Measurements from ENCODE around the gene ADAMTS6.

The ADAMTS6 gene

DNA sequence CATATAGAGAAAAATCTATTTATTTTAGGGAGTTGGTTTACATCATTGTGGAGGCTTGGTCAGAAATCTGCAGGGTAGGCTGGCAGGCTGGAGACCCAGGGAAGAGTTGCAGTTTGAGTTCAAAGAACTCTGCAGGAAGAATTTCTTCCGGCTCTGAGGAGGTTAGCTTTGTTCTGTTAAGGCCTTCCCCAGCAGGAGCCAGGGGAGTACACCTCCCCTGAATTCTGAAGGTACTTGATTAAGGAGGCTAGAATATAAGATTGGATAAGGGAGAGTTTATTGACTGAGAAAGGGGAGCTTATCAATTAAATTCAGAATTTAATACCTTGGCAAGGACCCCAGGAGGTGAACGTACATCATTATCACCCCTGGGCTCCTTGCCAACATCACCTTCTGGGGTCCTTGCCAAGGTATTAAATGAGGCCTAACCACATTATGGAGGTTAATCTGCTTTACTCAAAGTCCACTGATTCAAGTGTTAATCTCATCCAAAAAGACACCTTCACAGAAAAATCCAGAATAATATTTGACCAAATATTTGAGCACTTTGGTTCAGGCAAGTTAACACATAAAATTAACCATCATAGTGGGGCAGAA is 361.3 kb downstream of the ADAMTS6 start:
- H3K4me3 Mint-ChIP-seq, result no peak overlapping the region
- no peaks in the 10 kb centered on the region for H3K9me3 Mint-ChIP-seq
- H3K27ac Mint-ChIP-seq, result no peak overlapping the region
- no peak for DNase-seq
- ATAC-seq (replicated peaks), result no peak
- no peaks in the 10 kb centered on the region for H3K36me3 Mint-ChIP-seq (ENCODE audit: insufficient read depth)
- H3K27me3 Mint-ChIP-seq, result peaks cover 0 to 6% of the 10 kb centered on the region in 2 donors
- H3K4me1 Mint-ChIP-seq (ENCODE audit: low read depth in 2 of 2), result no peaks in the 10 kb centered on the region

DNA sequence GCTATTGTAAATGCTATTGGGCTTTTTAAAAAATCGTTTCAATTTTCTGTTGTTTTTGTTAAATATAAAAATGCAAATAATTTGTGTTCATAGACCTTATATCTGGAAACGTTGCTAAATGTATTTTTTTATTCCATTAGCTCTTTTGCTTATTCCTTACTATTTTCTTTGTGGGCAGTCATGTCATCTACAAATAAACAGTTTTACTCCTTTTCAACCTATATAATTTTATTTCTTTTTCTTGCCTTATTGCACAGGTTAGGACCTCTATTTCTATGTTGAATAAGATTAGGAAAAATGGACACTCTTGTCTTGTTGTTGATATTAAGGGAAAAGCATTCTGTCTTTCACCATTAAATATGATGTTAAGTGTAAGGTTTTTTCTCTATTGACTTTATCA is 364.2 kb downstream of the ADAMTS6 start:
- no peak for ATAC-seq (replicated peaks)
- peaks cover 0 to 6% of the 10 kb centered on the region in 2 donors for H3K27me3 Mint-ChIP-seq
- H3K9me3 Mint-ChIP-seq, result no peaks in the 10 kb centered on the region
- no peaks in the 10 kb centered on the region for H3K36me3 Mint-ChIP-seq (ENCODE audit: insufficient read depth)
- no peak overlapping the region for H3K27ac Mint-ChIP-seq
- no peak for DNase-seq
- H3K4me1 Mint-ChIP-seq (ENCODE audit: low read depth in 2 of 2), result no peaks in the 10 kb centered on the region
- H3K4me3 Mint-ChIP-seq, result no peak overlapping the region

DNA sequence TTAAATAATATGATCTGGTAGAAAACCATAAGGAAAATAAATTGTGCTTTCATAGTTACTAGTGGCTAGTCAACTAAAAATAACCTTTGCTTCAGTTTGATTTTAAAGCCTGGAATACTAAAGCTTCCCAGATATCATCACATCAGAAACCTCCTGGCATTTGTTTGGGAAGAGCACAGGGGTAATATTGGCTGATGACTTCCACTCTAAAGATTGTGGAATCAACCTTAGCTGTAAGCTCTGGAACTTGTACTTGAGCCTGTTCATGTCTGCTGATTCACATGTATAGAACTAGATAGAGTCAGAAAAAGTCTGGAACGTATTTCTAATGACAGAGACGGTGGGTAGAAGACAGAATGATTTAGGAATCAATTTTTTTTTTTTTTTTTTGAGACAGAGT is 367.9 kb downstream of the ADAMTS6 start:
- Mint-ChIP-seq H3K4me3 (no peak overlapping the region), H3K36me3 (ENCODE audit: insufficient read depth) (no peaks in the 10 kb centered on the region), H3K4me1 (ENCODE audit: low read depth in 2 of 2) (no peaks in the 10 kb centered on the region), H3K27ac (no peak overlapping the region), H3K27me3 (peaks cover 10 to 14% of the 10 kb centered on the region in 2 donors), H3K9me3 (no peaks in the 10 kb centered on the region)
- DNase-seq (no peak), ATAC-seq (replicated peaks) (no peak)

DNA sequence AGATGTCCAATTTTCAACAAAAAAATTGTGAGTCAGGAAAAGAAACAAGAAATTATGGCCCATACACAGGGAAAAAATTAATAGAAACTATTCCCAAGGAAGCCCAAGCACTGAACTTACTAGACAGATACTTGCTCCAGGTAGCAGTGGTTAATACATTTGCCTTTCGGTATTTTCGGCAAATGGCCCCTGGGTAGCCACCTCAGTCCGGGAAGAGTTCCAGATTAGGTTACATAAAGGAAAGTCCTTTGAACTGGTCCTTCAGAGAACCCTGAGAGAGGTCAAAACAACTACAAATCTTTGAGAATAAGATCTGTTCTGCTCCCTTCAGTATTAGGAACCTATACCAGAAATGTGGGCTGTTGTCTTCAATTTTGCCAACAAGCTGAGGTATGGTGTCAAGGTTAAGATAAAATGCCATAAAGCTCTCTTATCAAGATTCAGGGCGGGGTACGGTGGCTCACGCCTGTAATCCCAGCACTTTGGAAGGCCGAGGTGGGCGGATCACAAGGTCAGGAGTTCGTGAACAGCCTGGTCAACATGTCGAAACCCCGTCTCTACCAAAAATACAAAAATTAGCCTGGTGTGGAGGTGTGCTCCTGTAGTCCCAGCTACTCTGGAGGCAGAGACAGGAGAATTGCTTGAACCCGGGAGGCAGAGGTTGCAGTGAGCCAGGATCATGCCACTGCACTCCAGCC is 369.6 kb downstream of the ADAMTS6 start:
- Mint-ChIP-seq H3K4me1 (ENCODE audit: low read depth in 2 of 2) (no peaks in the 10 kb centered on the region), H3K9me3 (peaks cover 0 to 2% of the 10 kb centered on the region in 2 donors), H3K27ac (no peak overlapping the region), H3K27me3 (peaks cover 8 to 10% of the 10 kb centered on the region in 2 donors), H3K4me3 (no peak overlapping the region), H3K36me3 (ENCODE audit: insufficient read depth) (no peaks in the 10 kb centered on the region)
- DNase-seq (no peak), ATAC-seq (replicated peaks) (no peak)

DNA sequence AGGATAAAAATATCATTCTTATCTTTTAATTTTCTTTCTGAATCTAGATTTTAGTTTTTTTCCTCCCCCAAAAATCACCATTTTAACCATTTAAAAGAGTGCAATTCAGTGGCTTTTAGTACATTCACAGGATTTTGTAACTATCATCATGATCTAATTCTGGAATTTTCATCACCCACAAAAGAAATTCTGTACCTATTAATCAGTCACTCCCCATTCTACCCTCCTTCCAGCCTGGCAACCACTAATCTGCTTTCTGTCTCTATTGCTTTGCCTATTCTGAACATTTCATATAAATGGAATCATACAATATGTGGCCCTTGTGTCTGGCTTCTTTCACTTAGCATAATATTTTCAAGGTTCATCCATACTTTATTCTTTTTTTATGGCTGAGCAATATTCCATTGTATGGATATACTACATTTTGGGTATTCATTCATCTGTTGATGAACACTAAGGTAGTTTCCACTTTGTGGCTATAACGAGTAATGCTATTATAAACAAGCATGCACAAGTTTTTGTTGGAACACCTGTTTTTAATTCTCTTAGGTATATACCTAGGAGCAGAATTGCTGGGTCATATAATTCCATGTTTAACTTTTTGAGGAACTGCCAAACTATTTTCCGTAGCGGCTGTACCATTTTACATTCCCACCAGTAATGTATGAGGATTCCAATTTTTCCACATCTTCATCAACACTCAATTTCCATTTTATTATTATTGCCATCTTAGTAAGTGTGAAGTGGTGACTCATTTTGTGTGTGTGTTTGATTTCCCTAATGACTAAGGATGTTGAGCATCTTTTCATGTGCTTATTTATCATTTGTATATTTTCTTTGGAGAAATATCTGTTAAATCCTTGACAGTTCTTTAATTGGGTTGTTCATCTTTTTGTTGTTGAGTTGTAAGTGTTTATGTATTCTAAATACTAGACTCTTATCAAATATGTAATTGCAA is 372.7 kb downstream of the ADAMTS6 start:
- H3K4me3 Mint-ChIP-seq, result no peak overlapping the region
- no peak overlapping the region for H3K27ac Mint-ChIP-seq
- ATAC-seq (replicated peaks), result no peak
- H3K27me3 Mint-ChIP-seq, result peaks cover 8 to 10% of the 10 kb centered on the region in 2 donors
- no peaks in the 10 kb centered on the region for H3K36me3 Mint-ChIP-seq (ENCODE audit: insufficient read depth)
- peaks cover 9 to 13% of the 10 kb centered on the region in 2 donors for H3K4me1 Mint-ChIP-seq (ENCODE audit: low read depth in 2 of 2)
- DNase-seq, result no peak
- H3K9me3 Mint-ChIP-seq, result peaks cover 0 to 2% of the 10 kb centered on the region in 2 donors

DNA sequence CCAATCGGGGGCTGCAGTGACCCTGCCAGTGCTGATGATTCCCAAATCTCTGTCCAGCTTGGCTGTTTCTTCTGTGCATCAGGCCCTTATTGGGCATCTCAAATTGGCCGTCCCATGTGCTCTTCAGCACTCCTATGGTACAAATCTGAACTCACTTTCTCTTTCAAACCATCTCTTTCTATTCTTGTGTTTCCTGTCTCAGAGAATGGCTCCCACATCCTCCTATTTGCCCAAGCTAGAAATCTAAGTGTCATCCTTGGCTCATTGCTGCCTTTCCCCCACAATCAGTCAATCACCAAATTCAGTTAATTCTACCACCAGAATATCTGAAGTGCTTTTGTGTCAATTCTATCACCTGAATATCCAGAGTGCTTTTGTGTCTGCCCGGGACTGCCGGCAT is 376.4 kb downstream of the ADAMTS6 start:
- H3K36me3 Mint-ChIP-seq (ENCODE audit: insufficient read depth), result peaks cover 7% of the 10 kb centered on the region

DNA sequence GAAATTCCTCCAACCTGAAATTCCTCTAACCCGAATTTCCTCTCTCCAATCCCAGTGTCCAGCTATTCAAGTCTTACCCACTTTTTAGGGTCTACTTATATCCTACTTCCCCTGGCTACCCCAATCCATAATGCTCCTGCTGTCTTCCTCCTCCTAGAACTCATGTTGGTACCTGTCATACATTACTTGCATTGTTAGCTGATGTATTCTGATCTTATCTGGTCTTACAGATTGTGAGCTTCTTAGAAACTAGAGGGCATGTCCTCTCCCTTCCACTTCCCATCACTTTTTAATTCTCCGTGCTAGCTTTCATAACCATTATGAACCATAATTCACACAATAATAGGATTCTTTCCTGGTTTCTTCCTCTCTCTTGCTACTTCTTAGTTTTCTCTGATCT is 376.9 kb downstream of the ADAMTS6 start:
- peak overlapping the region in 1 of 2 donors; percentile 23 for H3K4me3 Mint-ChIP-seq
- H3K4me1 Mint-ChIP-seq (ENCODE audit: low read depth in 2 of 2), result peaks cover 24 to 27% of the 10 kb centered on the region in 2 donors
- peak overlapping the region in 1 of 2 donors; percentile 49 for H3K27ac Mint-ChIP-seq
- no peak for ATAC-seq (replicated peaks)
- peaks cover 0 to 2% of the 10 kb centered on the region in 2 donors for H3K9me3 Mint-ChIP-seq
- no peaks in the 10 kb centered on the region for H3K27me3 Mint-ChIP-seq
- H3K36me3 Mint-ChIP-seq (ENCODE audit: insufficient read depth), result peaks cover 7% of the 10 kb centered on the region
- no peak for DNase-seq

More for the DNA sequence above, 376.4 kb downstream of the ADAMTS6 start:
- Mint-ChIP-seq H3K27ac (peak overlapping the region in 1 of 2 donors; percentile 49), H3K9me3 (peaks cover 0 to 2% of the 10 kb centered on the region in 2 donors), H3K4me3 (peak overlapping the region in 1 of 2 donors; percentile 23), H3K27me3 (no peaks in the 10 kb centered on the region), H3K4me1 (ENCODE audit: low read depth in 2 of 2) (peaks cover 24 to 27% of the 10 kb centered on the region in 2 donors)
- ATAC-seq (replicated peaks), result no peak
- no peak for DNase-seq

DNA sequence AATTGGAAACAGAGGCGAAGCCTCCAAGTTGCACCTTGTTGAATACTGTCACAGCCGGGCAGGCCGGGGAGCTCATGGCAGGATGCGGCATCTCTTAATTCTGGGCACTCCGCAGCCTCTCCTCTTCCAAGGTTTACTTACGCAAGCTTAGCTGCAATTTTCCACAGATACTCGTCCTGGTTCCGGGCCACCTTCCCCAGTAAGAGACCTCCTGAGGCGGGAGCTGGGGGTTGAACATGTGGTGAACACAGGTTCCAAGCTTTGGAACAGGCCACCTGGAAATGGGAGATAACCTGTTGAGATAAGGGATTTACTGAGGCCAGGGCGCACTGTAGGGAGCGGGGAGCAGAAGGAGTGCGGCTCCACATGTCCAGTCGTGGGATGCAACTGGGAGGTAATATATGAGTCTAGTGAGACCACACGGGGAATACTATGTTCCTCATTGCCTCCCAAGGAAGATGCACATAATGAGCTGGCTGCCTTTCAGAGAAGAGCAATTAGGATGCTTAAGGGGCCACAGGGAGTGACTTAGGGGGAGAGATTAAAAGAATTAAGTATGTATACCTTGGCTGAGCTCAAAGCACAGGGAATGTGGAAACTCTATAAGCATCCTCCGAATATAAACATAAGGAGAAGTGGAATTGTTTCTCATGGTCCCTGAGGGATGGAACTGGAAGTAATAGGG is 377.8 kb downstream of the ADAMTS6 start:
- Mint-ChIP-seq H3K27me3 (no peaks in the 10 kb centered on the region), H3K9me3 (peaks cover 0 to 2% of the 10 kb centered on the region in 2 donors), H3K4me3 (peak overlapping the region; percentile 80 to 83), H3K36me3 (ENCODE audit: insufficient read depth) (peaks cover 10% of the 10 kb centered on the region), H3K4me1 (ENCODE audit: low read depth in 2 of 2) (peaks cover 24 to 27% of the 10 kb centered on the region in 2 donors), H3K27ac (peak overlapping the region; percentile 89 to 90)
- ATAC-seq (replicated peaks) (no peak), DNase-seq (no peak)

DNA sequence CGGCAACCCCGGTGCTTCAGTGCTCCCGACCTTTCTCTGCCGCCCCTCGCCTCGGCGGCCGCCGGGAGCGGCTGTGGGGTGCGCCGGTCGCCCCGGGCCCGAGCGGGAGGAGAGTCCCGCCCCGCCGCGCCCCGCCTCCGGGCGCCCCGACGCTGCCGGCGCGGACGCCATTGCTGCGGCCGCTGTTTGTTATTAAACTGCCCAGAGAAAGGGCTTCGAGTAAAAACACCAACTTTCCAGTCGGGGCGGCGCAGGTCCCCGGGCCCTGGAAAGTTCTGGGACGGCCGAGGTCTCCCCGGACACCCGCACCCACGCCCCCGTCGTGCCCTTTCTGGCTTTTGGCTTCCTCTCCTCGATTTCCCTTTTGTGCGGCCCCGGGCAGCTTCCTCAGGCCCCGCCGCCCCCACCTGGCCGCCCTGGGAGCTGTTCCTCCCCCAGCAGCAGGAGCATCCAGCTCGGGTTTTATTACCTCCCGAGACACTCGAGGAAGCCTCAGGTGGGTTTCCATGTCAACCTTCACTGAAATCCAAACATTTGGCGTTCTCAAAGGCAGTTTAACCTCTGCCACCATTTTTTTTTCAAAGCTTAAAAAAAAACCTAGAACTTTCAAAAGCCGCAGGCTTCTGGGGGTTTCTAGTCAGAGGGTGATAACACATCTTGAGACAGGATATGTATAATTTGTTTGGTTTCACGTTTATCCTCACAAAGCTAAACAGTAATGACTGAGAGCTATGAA is 378.6 kb downstream of the ADAMTS6 start:
- Mint-ChIP-seq H3K36me3 (ENCODE audit: insufficient read depth) (peaks cover 12% of the 10 kb centered on the region), H3K4me1 (ENCODE audit: low read depth in 2 of 2) (peaks cover 24 to 27% of the 10 kb centered on the region in 2 donors), H3K4me3 (peak overlapping the region; percentile 81 to 83), H3K27me3 (no peaks in the 10 kb centered on the region), H3K27ac (peak overlapping the region; percentile 89 to 90), H3K9me3 (peaks cover 0 to 2% of the 10 kb centered on the region in 2 donors)
- ATAC-seq (replicated peaks), result peak; percentile 77
- DNase-seq, result peak; percentile 34 to 53 (median 35)

DNA sequence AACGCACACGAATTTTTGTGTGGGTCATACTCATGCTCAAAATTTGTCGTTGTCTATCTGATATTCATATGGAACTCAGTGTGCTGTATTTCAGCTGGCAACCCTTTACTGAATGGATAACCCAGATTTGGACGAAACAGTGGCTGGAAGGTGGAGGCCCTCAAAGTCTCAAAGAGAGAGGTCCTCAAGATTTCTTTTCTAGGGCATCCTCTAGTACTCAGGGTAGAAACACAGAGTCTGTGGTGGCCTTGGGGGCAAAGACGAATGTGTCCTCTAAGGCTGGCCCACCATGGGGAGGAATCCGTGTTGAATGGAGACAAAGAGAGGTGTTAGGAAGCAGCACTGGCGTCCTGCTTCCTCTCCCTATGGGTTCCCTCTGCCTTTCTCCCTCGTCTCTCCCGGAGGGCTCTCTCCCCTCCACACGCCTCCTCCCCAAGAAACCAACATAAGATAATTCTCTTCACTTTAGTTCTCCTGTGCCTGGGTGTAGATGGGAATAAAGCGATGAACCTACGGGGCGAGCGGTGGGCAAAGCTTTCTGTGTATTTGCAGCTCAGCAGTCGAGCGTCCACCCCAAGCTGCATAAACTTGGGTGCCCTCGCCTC is 379.2 kb downstream of the ADAMTS6 start:
- H3K9me3 Mint-ChIP-seq, result peaks cover 0 to 1% of the 10 kb centered on the region in 2 donors
- H3K4me3 Mint-ChIP-seq, result peak overlapping the region; percentile 74 to 81
- no peak for DNase-seq
- H3K4me1 Mint-ChIP-seq (ENCODE audit: low read depth in 2 of 2), result peaks cover 24 to 27% of the 10 kb centered on the region in 2 donors
- peak; percentile 1 for ATAC-seq (replicated peaks)
- H3K27me3 Mint-ChIP-seq, result no peaks in the 10 kb centered on the region
- H3K27ac Mint-ChIP-seq, result peak overlapping the region; percentile 89 to 90
- H3K36me3 Mint-ChIP-seq (ENCODE audit: insufficient read depth), result peaks cover 12% of the 10 kb centered on the region

DNA sequence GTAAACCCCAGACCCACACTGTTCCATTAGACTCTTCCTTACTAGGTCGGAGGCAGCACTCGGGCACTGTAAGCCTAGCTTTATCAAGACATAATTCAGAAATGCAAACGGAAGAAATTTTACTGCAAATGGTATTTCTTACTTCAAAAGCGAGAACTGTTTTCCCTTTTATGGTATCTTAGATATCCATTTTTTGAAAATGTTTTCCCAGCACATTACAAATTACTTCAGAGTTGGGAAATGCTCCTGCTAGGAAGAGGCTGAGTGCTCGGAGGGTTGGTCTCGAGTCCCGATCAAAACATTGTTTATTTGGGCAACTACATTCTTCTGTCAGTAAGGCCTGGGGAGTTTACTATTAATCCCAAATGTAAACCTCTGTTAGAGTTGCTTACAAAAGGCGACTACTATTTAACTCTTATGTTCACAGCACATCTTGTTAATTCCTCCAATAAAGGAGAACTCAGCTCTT is 380.1 kb downstream of the ADAMTS6 start:
- Mint-ChIP-seq H3K27ac (peak overlapping the region in 1 of 2 donors; percentile 89), H3K36me3 (ENCODE audit: insufficient read depth) (peaks cover 12% of the 10 kb centered on the region)
- ATAC-seq (replicated peaks), result no peak

More for the DNA sequence above, 380.1 kb downstream of the ADAMTS6 start:
- H3K4me3 Mint-ChIP-seq, result peak overlapping the region in 1 of 2 donors; percentile 81
- H3K27me3 Mint-ChIP-seq, result no peaks in the 10 kb centered on the region
- no peaks in the 10 kb centered on the region for H3K9me3 Mint-ChIP-seq
- peaks cover 24 to 27% of the 10 kb centered on the region in 2 donors for H3K4me1 Mint-ChIP-seq (ENCODE audit: low read depth in 2 of 2)
- DNase-seq, result no peak
